K562 (cell line): ENCODE results near the gene MYL10.

Experiments used
- CBX5 ChIP-seq: IDR thresholded peaks from 2 replicates; pipeline ENCODE4 v1.6.1; 2014; ENCODE audit warnings: low read depth, borderline replicate concordance
- ELF1 ChIP-seq: fragments of 200-800 bp; sonication (Bioruptor generic); IDR thresholded peaks from 2 replicates; pipeline ENCODE4 v1.6.1; 2016; ENCODE audit warnings: missing genetic modification characterization, missing compliant biosample characterization
- GABPB2 ChIP-seq: fragments of 250-450 bp; sonication (Bioruptor Pico); conservative IDR thresholded peaks from 2 replicates; pipeline ENCODE4 v1.5.1; 2021; ENCODE audit warnings: mild to moderate bottlenecking
- NCOR1 ChIP-seq: fragments of 450-650 bp; IDR thresholded peaks from 2 replicates; pipeline ENCODE4 v1.6.1; 2016; ENCODE audit warnings: mild to moderate bottlenecking, moderate library complexity
- PHF20 ChIP-seq: fragments of 450-650 bp; IDR thresholded peaks from 2 replicates; pipeline ENCODE4 v1.6.1; 2018; ENCODE audit not compliant: partially characterized antibody
- POLR2A ChIP-seq: fragments of 450-650 bp; conservative IDR thresholded peaks from 2 replicates; pipeline ENCODE4 v1.6.1; 2016
- RAD51 ChIP-seq: fragments of 450-650 bp; IDR thresholded peaks from 2 replicates; pipeline ENCODE4 v1.7.1; 2016; ENCODE audit warnings: low read depth, mild to moderate bottlenecking, borderline replicate concordance
- SP1 ChIP-seq: sonication (generic); formaldehyde crosslinking; IDR thresholded peaks from 2 replicates; pipeline ENCODE4 v1.8.1; 2022; ENCODE audit warnings: mild to moderate bottlenecking, missing genetic modification reagents
- TAF1 ChIP-seq: IDR thresholded peaks from 2 replicates; pipeline ENCODE4 v1.6.1; 2011; ENCODE audit warnings: mild to moderate bottlenecking, low read length, moderate library complexity; ENCODE audit not compliant: insufficient read depth, control insufficient read depth, severe bottlenecking; ENCODE audit errors: extremely low read depth
- TCF7 ChIP-seq: sonication (generic); IDR thresholded peaks from 2 replicates; pipeline ENCODE4 v1.6.1; 2016; ENCODE audit warnings: antibody characterized with exemption, borderline replicate concordance
- USF2 ChIP-seq: sonication (generic); formaldehyde crosslinking; IDR thresholded peaks from 2 replicates; pipeline ENCODE4 v1.5.0; 2020; ENCODE audit warnings: missing genetic modification reagents
- ZFP36 ChIP-seq: fragments of 150-350 bp; IDR thresholded peaks from 2 replicates; pipeline ENCODE4 v1.6.1; 2018; ENCODE audit warnings: low read length, low read depth; ENCODE audit not compliant: partially characterized antibody
- ZNF830 ChIP-seq: fragments of 250-450 bp; sonication (Bioruptor Pico); IDR thresholded peaks from 2 replicates; pipeline ENCODE4 v1.5.0; 2021; ENCODE audit warnings: mild to moderate bottlenecking
- TF ChIP-seq, protein P1 (sequence below), 3 experiments: IDR thresholded peaks in 2 of 3; conservative IDR thresholded peaks in 1 of 3; 2 replicates each; pipeline ENCODE4 v1.5.1; 2011 to 2012; ENCODE audit warnings: low read length in 3 of 3, mild to moderate bottlenecking in 3 of 3, control low read depth in 2 of 3, improper control_type of control experiment in 1 of 3, inconsistent platforms in 1 of 3, low read depth in 1 of 3, mixed read lengths in 1 of 3, moderate library complexity in 1 of 3; ENCODE audit not compliant: insufficient read depth in 2 of 3

DNA sequence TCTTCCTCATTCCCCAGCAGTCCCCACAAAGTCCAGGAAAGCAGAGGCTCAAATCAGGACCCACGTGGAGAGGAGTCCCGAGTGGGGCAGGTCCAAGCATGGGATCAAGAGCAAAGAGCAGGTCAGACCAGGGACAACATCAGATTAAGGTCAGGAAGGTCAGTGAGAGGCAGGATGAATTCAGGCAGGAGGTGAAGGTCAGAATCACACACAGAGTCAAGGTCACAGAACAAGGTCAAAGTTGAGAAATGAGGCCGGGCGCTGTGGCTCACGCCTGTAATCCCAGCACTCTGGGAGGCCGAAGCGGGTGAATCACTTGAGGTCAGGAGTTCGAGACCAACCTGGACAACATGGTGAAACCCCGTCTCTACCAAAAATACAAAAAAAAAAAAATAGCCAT is 2.3 kb downstream of the MYL10 start:
- TF ChIP-seq TAF1: no peak
- TF ChIP-seq CBX5: no peak
- no peak for TF ChIP-seq ZNF830 (CRISPR knock-in tag)
- no peak for TF ChIP-seq POLR2A
- TF ChIP-seq NCOR1: no peak
- TF ChIP-seq GABPB2: no peak
- TF ChIP-seq RAD51: no peak
- TF ChIP-seq PHF20: no peak
- TF ChIP-seq ZFP36: no peak
- no peak for TF ChIP-seq USF2 (CRISPR knock-in tag)
- no peak for TF ChIP-seq SP1 (CRISPR knock-in tag)
- TF ChIP-seq ELF1: no peak
- no peak for TF ChIP-seq TCF7
- TF ChIP-seq, protein P1, sequence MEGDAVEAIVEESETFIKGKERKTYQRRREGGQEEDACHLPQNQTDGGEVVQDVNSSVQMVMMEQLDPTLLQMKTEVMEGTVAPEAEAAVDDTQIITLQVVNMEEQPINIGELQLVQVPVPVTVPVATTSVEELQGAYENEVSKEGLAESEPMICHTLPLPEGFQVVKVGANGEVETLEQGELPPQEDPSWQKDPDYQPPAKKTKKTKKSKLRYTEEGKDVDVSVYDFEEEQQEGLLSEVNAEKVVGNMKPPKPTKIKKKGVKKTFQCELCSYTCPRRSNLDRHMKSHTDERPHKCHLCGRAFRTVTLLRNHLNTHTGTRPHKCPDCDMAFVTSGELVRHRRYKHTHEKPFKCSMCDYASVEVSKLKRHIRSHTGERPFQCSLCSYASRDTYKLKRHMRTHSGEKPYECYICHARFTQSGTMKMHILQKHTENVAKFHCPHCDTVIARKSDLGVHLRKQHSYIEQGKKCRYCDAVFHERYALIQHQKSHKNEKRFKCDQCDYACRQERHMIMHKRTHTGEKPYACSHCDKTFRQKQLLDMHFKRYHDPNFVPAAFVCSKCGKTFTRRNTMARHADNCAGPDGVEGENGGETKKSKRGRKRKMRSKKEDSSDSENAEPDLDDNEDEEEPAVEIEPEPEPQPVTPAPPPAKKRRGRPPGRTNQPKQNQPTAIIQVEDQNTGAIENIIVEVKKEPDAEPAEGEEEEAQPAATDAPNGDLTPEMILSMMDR (IDR thresholded peaks at IDR 0.05 in 2 of 3, conservative IDR thresholded peaks at IDR 0.05 in 1 of 3; ENCODE audit: insufficient read depth in 2 of 3, low read depth in 1 of 3, low read length in 3 of 3): no peak
